ENCODE measurements around the gene PUM1.
"Not testable (repeated sequence)": the region's sequence is repeated elsewhere in the genome, so short reads cannot be mapped to it uniquely, and the experiment has no call there.

The PUM1 gene

DNA sequence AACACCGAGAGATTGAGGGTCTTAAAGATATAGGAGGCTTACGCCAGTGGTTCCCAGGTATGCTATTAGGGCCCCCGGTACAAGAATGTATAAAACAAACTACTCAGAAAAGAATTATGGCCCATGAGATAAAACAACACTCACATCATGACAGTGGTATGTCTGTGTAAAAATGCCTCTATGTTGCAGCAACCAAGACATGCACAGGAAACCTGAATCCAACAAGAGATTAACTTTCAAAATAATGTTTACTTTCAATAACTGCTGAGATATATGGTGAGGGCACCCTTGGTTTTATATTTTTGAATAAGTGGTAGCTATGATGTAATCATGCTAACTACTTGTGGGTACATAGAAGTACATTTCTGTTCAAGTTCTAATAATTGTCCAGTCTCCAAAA lies 74.9 kb downstream of the PUM1 start:
- DNase-seq = no peak

DNA sequence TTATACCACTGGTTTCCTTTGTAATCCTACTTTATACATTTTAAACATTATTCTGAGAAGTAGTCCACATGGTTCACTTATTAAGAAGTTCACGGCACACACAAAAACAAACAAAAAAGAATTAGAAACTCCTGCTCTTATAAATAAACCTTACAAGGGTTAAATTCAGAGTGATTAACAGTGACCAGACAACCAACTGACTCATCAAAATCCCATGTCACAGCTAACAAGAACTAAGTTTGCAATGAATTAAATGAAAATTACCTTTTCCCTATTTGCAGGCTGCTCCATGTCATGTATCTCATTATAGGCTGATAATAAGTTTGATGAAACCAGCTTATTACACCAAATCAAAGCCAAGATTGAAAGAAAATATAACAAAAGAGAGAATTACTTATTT lies 77.5 kb downstream of the PUM1 start:
- no peak for DNase-seq

DNA sequence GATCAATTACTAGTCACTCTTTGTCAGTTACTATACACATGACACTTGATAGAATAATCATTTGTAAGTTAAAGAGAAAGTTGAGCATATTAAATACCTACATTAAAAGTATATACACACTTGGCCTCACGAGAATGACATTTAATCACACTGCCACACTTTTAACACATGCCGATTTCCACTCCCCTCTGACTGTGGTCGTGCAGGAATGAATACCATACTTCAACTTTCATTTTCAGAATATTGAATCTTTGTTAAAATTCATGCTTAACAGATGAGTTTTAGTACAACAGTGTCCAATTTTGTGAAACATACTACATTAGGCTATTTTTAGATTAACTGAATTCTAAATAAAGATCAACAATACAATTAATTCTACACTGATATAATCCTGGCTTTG lies 78.8 kb downstream of the PUM1 start:
- DNase-seq = no peak

DNA sequence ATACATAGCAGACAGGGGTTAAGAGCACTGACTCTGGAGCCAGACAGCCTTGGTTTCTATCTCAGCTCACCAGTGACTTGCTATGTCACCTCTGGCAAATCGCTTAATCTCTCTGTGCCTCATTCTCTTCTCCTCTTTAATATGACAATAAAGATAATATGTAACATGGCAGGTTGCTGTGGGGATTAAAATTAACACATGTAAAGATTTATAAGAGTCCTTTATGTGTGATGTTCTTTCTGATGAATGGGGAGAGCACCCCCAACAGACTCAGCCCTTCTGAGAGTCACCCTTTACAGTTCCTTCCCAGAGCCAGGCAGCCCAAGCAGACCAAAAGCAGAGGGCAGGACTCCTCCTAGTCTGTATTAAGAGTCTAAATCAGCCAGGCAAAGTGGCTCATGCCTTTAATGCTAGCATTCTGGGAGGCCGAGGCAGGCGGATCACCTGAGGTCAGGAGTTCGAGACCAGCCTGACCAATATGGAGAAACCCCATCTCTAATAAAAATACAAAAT lies 80.5 kb downstream of the PUM1 start:
- no peak for DNase-seq

DNA sequence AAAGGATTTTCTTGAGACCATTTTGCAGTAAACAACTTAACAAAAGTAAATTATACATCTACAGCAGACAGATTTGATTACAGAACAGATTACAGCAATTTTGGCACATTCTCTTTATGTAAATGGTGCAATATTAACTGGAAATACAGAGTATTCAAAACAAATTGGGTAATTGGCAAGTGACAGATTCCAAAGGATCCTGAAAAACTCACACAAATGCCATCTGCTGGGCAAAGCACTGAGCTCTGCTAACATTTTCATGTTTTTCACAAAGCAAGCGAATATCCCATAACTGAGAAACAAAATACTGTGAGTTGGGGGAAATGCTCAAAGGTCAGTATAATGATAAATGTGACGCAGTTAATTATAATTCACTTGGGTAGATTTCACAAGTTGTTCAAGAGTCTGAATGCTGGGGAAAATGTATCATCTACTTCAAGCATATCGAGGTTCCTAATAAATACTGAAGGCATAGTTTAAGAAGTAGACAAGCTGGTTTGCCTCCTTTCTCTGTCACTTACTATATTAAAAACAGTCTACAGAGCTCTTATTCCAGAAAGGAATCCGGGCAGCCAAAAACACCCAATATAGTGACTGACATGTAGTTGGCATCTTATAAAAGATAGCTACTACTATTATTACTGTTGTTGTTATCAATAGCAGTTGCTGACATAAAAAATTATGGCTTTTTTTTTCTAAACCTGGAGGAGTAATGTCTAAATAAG lies 81.2 kb downstream of the PUM1 start:
- DNase-seq = no peak

DNA sequence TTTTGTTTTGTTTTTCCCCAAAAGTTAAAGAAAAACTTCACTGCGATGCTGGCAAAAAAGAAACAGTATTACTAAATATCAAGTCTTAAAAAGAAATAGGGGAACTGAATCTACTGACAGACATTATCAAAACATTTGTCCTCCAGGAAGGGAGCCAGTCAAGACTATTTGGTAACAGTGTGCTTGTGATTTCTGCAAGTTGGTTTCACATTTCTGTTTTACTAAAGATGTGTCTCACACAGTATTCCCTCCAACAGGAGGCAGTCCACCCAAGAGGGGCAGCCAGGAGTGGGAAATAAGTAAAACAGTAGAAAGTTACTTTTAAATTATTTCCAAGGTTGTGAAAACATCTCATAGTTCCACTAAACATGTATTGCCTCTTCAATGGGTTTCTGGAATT lies 82.6 kb downstream of the PUM1 start:
- DNase-seq = no peak

DNA sequence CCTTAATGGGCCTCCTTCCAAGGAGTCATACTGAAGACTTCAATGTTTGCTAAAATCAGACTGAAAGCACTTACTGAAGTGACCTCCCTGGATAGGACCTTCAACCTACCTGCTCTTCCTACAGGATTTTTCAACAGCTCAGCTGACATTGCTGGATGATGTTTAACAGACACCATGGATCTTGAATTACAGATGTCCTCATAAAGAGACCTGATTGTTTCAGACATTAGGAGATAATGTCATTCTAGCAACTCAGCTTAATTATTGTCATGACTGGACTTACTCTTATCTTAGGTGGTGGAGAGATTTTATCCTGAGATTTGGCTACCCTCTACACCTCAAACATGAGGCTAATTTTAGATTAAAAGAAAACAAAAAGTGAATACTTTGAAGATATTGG lies 83.1 kb downstream of the PUM1 start:
- DNase-seq = no peak

DNA sequence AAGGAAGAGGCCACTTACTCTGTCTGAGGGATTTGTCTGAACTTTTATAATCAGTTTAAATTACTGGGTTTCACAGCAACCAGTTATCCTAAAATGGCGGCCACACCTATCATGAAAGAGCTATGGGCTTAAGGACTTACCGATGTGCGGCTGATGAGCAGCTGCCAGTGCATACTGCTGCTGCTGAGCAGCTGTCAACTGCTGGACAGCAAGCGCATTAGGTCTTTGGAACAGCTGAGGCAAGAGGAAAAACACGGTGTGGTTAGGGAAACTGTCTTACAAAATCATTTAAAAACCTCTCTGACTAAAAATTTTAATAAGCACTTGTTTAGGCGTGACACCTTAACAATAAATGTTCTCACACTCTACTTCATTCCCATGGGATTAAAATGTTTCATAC lies 84.3 kb downstream of the PUM1 start:
- DNase-seq = no peak

DNA sequence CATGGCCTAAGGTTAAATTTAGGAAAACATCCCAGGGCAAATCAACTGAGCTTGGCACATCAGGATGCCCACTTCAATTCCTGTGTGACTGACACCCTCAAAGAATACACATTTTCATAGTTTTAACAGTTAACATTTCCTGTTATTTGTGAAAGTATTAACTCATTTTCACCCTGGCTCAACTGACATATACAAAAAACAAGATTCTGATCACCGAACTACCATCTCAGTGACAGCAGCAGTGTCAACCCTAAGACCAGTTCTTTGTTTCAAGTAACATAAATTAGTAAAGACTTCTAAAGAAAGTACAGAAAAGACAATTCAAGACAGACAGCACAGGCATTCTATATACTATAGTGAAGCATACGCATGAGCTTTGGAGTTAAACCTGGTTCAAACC lies 88.0 kb downstream of the PUM1 start:
- no peak for DNase-seq

DNA sequence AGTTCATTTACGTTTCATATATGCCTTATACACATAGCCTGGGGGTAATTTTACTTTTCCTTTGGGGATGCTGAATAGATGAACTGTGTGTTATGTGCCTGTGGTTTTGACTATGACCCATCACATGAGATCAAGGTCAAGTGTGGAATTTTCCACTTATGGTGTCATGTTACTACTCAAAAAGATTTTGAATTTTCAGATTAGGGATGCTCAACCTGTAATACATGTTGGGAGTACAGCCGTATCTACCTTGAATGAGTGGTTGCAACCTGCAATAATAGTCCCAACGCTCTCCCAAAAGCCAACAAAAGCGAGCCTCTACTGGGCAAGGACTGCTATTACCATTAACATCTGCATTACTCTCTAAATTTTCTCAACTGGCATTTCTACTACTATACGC lies 88.4 kb downstream of the PUM1 start:
- no peak for DNase-seq

DNA sequence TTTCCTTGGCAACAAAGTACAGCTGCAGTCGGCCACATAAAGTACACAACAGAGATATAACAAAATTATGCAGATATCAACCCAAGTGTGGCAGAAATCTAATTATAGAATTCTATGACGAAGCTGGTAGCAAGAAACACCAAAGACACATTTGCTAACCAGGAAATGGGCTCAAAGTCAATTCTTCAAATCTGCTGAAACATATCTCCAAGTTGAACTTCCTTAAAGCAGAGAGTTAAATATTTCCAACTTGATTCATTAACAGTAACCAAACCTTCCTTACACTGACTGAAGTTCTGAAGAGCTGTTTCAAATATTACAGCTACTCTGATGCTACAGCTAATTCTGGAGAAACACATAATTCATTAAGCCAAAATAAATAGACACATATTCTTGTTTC lies 89.4 kb downstream of the PUM1 start:
- DNase-seq = no peak

DNA sequence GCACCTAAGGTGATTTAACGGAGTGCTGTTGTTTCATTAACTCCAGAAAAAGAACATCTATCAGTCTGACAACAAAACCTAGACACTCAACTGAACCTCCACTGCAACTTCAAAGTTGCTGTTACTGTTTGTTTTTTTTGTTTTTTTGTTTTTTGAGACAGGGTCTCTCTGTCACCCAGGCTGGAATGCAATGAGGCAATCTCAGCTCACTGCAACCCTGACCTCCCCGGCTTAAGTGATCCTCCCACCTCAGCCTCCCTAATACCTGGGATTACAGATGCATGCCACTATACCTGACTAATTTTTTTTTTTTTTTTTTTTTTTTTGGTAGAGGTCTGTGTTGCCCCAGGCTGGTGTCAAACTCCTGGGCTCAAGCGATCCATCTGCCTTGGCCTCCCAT lies 90.3 kb downstream of the PUM1 start:
- DNase-seq = no peak

DNA sequence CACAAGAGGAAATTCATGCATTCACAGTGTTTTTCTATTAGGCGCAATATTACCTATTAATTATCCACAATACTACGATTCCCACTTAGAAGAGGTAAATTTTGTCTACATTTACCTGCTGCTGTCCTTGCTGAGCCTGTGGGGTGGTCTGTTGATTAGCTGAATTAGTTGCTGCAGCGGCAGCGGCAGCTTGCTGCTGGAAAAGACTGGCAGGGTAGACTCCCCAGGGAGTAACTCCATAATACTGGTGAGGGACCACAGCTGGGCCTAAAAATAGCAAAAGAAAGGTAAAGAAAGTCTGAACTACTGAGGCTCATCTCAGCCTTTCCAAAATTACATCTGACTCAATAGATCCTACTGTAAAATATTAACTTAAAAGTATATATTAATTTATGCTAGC lies 91.0 kb downstream of the PUM1 start:
- no peak for DNase-seq

DNA sequence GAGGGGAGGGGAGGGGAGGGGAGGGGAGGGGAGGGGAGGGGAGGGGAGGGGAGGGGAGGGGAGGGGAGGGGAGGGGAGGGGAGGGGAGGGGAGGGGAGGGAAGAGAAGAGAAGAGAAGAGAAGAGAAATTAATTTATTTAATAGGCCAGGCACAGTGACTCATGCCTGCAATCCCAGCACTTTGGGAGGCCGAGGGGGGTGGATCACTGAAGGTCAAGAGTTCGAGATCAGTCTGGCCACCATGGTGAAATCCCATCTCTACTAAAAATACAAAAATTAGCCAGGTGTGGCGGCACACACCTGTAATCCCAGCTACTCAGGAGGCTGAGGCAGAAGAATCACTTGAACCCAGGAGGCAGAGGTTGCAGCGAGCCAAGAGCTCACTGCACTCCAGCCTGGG lies 93.2 kb downstream of the PUM1 start:
- not testable (repeated sequence) for DNase-seq

DNA sequence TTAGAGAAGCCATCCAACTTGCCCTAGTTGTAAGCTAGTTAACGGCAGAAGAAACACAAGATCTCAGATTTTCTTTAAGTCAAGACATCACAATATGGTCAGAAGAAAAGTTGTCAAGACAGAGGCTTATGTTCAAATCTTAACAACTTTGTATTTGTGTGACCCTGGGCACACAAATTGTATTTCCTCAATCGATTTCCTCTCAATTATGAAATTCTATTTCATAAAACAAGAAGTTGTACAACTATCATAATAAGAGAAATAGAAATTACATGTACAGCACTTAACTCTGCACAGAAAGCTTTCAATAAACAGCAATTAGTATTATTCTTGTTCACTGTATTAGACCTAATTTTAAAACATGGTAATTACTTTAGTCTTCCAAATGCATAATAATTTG lies 94.0 kb downstream of the PUM1 start:
- no peak for DNase-seq

DNA sequence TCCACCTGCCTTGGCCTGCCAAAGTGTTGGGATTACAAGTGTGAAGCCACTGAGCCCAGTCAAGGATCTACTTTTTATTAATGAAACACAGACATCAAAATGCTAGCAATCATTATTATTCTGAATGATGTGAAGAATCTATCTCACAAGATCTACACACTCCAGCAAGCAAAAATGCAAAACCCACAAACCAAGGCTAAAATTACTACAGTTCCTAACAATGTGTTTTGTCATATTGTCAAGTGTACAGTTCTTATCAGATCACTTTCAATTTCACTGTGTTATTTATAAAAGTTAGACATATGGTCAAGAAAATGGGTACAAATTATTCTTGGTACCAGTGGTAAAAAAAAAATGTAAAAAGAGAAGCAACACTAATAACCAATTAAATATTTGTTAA lies 95.6 kb downstream of the PUM1 start:
- no peak for DNase-seq

DNA sequence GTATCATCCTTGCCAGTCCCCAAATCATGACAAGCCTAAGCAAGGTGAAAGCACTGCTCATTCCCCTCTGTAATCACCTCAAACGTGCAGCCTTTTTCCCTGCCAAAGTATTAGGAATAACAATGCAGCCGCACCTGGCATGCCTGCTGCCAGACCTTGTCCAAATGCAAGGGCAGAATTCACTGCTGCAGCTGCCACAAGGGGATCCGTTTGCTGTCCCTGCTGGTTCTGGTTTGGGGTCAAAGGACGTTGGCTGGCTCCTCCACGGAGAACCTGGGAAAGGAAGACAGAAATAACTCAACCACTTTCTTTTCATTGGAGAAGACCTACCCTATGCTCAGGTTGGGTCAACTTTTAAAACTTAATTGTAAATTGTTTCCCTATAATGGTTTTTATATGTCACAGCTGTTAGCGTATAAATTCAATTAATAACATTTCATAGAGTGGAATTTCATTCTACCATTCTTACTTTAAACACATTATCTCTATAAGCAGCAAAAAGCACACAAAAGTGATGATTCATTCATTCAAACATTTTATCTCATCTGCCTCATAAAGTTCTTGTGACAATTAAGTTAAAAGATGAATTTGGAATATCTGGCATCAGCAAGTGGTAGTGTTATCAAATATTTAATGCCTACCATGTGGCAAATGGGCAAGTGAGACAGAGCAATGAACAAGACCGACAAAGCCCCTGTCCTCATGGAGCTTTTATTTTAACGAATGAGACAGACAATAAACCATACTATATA lies 97.1 kb downstream of the PUM1 start:
- DNase-seq = no peak

DNA sequence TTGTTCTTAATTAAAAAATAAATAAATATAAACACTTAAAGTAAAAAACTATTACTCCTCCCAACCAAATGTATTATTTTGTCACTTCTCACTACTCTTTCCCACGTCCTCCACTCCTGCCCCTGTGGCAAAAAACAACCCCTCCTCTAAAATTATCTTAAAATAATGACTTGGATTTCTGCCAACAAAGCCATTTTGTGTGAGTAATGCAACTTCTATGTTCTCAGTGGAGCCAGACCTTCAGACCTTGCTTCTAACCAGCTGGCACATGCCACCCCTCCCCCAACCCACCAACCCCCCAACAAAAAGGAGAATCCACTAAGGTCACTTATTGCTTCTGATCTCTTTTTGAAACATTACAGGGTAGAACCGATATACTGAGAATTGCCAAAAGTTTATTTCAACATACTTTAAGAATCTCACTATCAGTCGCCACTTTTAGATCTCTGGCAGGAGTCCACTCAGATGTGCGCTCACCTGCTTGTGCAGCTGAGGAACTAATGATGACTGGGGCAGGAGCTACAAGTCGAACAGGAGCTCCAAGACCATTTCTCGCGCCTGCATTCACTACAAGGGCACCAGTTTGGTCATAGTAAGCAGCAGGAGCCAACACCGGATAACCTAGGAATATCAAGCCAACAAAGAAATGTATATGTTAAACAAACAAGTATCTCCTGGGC lies 98.7 kb downstream of the PUM1 start:
- no peak for DNase-seq

DNA sequence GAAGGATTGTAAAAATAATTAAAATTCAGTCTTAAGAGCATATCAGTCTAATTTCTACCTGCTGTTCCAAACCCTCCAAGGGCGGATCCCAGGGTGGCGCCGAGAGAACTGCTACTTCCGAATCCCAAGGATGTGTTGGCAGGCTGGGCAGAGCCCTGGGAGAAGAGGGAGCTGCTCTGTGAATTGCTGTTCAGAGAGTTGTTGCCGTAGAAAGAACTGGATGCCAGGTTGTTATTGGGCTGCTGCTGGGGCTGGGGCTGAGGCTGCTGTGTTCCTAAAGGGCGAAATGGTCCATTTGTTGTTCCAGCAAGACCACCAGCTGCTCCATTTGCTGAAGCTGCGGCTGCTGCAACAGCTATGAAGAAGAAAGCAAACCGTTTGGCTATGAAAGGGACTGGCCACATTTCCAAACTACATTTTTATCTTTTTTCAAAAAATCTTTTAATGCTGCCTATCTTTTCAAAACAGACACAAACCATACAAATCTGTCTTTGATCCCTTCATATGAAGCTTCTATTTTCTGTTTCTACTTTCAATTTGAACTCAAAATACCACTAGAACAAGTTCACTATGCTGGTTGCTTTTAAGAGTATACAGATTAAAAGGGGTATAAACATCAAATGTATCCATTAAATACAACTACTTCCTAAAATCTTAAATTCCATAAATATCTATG lies 99.5 kb downstream of the PUM1 start:
- DNase-seq = no peak

DNA sequence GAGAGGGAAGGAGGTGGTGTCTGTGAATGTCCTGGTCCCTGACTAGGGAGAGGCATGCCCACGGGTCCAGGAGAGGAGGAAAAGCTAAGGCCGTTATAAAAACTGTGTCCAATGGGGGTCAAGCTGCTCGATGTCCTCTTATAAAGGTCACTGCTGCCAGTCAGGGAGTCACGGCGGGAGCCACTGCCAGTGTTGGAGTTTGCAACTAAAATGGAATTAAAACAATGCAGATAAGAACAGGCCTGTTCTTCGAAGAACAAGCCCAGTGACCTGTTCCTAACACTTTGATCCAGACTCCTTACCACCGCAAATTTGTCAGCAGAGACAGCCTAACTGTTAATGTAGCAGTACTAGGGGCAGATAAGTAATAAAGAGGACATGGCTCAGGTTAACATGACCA lies 100.8 kb downstream of the PUM1 start:
- DNase-seq = no peak

DNA sequence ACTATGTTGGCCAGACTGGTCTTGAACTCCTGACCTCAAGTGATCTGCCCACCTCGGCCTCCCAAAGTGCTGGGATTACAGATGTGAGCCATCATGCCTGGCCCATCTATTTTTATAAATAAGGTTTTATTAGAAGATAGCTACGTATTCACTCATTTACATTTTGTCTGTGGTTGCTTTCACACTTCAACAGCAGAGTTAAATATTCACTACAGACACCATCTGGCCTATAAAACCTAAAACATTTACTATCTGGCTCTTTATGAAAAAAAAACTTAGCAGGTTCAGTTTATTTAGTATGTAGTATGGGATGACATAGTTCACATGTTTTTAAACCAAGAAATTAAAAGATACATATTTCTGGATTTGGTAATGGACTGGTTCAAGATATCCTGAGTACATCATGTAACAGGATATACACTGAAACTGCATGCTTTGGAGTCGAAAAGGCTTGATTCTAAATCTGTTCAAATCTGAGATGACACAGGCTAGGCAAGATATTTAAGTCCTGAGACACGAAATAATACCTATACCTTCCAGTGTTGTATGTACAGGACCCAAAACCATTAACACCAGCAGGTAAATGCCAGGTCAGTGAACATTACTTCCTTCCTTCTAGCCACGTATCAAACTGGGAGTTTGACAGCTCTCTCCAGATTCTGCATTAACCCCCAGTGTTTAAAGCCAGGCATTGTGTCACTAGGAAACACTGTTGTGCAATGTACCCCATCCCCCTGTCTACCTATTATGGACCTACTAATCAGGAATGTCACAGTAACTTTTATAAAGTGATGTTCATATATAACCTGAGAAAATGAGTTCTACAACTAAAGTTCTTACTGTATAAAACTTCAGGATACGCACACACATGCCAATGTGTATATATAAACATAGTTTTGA lies 102.7 kb downstream of the PUM1 start:
- DNase-seq = no peak

DNA sequence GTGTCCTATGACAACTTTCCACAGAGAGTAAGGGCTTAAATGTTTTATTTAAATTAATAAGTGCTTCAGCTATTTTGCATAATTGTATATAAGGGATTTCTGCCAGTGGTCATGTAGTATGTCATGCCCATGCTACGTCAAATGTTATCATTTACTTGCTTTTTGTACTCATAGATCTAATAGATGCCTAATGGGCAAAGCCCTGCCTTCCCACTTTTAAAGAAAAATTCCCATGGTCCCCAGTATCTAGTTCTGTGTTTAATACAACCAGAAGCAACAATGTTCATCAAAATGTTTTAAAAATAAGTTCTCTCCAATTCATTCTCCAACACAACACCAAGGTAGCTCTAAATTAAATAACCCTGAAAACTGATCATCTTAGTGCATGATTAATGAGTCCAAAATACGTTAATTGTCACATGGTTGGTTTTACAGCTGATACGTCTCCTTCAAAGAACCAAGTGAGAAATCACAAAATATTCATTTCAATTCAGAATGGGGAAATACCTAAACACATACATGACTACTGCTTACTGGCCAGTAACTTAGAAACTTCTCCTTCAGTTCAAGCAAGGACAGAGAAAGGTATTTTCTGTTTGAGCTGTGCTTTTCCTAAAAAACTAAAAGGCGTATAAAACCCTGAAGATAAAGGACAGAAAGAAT lies 107.8 kb downstream of the PUM1 start:
- no peak for DNase-seq

Measured in CD4-positive, alpha-beta T cell treated with Interleukin-21 for 1 hour (primary cell).